GM12801 (cell line): ENCODE results near the gene FMC1.

Experiments used
- TF ChIP-seq, protein P1 (sequence below): IDR thresholded peaks from one replicate; pipeline ENCODE4 v1.5.1; 2011; ENCODE audit warnings: control low read depth; ENCODE audit not compliant: insufficient read length; ENCODE audit errors: extremely low read depth

Gene FMC1

DNA sequence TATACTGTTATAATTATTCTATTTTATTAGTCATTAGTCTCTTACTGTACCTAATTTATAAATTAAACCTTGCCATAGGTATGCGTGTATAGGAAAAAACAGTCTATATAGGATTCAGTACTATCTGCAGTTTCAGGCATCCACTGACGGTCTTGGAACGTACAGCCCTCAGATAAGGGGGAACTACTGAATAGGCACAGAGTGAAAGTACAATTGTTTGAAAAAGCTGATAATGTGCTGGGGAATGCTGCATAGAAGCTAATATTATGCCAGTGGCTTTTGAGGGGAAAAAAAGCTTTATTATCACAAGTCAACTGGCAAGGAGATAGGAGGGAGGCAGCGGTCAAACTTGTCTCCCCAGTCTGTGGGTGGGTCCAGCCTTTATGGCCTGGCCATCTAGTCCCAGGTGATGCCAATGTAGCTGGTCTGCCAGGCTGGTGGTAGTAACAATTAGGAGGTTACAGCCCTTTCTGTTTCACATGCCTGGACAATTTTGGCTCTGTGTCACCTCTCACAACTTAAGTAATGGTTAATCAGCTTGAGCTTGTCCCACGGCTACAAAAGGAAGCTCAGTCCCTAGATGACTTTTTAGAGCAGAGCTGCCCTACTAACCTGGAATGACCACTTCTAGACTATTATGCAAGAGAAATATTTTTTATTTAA, 8.3 kb upstream of the FMC1 start:
- TF ChIP-seq, protein P1, sequence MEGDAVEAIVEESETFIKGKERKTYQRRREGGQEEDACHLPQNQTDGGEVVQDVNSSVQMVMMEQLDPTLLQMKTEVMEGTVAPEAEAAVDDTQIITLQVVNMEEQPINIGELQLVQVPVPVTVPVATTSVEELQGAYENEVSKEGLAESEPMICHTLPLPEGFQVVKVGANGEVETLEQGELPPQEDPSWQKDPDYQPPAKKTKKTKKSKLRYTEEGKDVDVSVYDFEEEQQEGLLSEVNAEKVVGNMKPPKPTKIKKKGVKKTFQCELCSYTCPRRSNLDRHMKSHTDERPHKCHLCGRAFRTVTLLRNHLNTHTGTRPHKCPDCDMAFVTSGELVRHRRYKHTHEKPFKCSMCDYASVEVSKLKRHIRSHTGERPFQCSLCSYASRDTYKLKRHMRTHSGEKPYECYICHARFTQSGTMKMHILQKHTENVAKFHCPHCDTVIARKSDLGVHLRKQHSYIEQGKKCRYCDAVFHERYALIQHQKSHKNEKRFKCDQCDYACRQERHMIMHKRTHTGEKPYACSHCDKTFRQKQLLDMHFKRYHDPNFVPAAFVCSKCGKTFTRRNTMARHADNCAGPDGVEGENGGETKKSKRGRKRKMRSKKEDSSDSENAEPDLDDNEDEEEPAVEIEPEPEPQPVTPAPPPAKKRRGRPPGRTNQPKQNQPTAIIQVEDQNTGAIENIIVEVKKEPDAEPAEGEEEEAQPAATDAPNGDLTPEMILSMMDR, result no peak

DNA sequence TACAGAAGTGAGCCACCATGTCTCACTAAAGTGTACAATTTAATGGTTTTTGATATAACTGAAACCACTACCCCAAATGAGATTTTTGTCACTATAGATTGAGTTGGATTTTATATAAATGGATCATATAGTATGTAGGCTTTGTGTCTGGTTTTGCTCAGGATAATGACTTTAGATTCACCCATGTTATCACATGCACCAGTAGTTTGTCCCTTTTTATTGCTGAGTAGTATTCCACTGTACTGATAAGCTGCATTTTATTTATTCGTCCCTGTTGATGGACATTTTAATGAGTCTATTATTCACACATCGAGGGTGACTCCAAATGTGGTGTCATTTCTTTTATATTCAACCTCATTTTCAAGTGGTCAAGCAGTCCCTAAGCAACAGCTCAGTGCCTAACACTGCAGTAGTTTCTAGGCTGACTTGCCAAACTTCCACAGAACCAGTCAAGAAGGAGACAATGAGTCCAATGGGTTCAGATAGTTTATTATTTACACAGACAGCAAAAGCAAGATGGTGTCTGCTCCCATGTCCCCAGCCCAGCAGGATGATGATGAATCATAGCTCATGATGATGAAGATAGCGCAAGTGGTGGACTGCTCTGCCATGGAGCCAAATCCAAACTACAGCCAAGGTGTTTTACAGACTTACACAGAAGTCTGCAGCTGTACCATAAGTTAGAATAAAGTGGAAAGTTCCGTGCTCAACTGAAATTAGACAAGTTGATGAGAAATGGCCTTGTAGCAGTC, 6.6 kb upstream of the FMC1 start:
- TF ChIP-seq, protein P1, result no peak

DNA sequence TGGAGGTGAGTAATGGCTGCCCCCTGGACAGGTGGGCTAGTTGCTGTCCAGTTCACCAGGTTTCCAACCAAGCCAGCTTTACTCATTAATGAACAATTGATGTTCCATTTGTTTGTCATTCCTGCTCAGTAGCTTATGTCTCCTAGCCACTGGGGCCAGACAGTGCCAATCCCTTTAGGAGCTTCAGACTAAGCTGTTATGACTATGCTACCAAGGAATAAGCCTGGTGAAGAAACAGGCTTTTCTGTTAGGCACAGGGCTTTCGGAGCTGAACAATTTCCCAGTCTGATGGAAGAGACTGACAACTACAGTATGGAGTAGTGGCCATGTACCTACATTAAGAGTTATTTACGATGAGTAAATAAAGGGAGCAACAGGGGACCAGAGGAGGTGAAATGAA, 2.1 kb upstream of the FMC1 start:
- TF ChIP-seq, protein P1, result no peak

DNA sequence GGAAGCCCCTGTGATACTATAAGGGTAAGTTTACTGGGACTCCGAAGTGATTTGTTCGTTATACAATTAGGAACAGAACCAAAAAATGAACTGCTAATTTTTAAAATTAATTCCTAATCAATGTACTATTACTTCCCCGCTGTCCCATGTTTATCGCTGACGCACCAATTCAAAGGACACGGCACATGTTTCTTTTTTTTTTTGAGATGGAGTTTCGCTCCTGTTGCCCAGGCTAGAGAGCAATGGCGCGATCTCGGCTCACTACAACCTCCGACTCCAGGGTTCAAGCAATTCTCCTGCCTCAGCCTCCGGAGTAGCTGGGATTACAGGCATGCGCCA, 1.5 kb upstream of the FMC1 start:
- TF ChIP-seq, protein P1, result no peak

DNA sequence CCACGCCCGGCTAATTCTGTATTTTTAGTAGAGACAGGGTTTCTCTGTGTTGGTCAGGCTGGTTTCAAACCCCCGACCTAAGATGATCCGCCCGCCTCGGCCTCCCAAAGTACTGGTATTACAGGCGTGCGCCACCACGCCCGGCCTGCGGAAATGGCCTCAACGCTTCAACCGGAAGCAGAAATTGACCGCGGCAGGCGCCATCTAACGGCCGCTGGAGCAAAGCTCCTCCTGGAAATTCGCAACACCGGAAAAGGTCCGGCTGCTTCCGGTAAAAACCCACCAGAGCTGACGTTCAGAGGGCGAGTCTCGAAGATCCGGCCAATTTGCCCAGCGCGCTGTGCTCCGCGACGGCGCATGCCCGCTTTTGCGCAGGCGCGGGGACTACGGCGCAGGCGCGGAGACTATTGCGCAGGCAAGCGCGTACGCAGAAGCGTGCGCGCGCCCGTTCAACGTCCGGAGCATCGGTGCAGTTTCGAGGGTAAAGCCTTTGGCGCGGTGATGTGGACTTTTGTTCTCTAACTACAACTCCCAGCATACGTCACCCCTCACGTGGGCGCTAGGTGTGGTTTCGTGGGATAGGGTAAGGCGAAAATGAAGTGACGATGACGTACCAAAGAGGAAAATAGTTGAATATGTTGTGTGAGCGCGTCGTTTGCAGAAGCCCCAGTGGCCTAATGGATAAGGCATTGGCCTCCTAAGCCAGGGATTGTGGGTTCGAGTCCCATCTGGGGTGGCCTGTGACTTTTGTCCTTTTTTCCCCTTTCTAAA, 915 bp upstream of the FMC1 start:
- TF ChIP-seq, protein P1, result no peak

DNA sequence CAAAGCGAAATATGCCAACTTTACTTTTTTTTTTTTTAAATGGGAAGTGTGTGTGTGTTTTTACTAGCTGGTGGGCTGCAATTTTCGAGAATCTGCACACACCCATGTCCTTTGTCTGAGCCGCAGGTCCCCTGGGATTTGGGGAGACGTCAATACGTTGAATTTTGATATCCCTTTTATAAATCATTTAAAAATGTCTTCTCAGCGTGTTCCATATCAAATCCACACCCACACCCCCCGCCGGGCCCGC, 404 bp upstream of the FMC1 start:
- TF ChIP-seq, protein P1, result no peak

DNA sequence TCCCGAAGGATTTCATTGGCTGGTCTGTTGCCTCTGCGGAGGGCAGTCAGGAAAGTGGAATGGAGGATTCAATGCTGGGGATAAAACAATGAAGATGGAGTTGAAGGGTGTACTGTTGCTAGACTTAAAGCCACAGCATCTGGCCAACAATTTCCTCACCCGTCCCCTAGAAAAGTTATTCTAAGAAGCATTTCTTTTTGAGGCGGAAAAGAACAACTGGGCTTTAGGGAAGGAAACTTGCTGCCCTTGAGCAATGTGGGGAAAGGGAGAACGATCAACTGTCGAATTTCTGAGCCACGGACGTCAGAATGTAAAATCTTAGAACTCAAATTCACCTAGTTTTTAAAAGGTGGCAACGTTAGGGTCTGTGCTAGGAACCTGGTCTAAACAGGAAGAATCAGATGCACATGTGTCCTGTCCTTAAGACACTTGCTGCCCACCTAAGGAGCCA, 664 bp downstream of the FMC1 start:
- TF ChIP-seq, protein P1, result no peak
